Peyer's patch (tissue), 4 donors: ENCODE measurements around the gene SLAMF9. TPM values are rescaled to one million over a fixed set of nuclear protein-coding genes. Genes with fewer than 3 reads are reported as not detected.

Experiments used
- DNase-seq, 3 donors: peaks; one replicate each; pipeline ENCODE4 v3.0.0-alpha.2; 2017 to 2019
- H3K27ac ChIP-seq, 4 donors: fragments of 200-600 bp; sonication (generic); one replicate each; pipeline ENCODE4 v1.5.1; 2016 to 2019
- H3K27me3 ChIP-seq, 2 donors: fragments of 200-600 bp; sonication (generic); one replicate each; pipeline ENCODE4 v1.5.1; 2019
- H3K36me3 ChIP-seq, 3 donors: fragments of 200-600 bp; sonication (generic); one replicate each; pipeline ENCODE4 v1.5.1; 2016 to 2019
- H3K4me1 ChIP-seq, 4 donors: fragments of 200-600 bp; sonication (generic); one replicate each; pipeline ENCODE4 v1.5.1; 2016 to 2019
- H3K4me3 ChIP-seq, 4 donors: fragments of 200-600 bp; sonication (generic); 1 replicate in 3 of 4; 2 replicates in 1 of 4; pipeline ENCODE4 v1.5.1; 2016 to 2019; ENCODE audit warnings: mild to moderate bottlenecking in 1 of 4
- H3K9me3 ChIP-seq, 4 donors: fragments of 200-600 bp; sonication (generic); one replicate each; pipeline ENCODE4 v1.5.1; 2016 to 2019; ENCODE audit warnings: mild to moderate bottlenecking in 1 of 4
- CTCF ChIP-seq, 6 experiments: fragments of 450-650 bp in 4 of 6; fragments of 200-600 bp in 2 of 6; sonication (generic) in 1 of 6; IDR thresholded peaks; one replicate each; pipeline ENCODE4 v1.5.1; 2017 to 2019; ENCODE audit warnings: antibody characterized with exemption in 6 of 6, mild to moderate bottlenecking in 3 of 6, moderate library complexity in 1 of 6
- POLR2A ChIP-seq, 2 donors: fragments of 450-650 bp; IDR thresholded peaks; one replicate each; pipeline ENCODE4 v1.5.1; 2017; ENCODE audit warnings: antibody characterized with exemption in 2 of 2, mild to moderate bottlenecking in 2 of 2, moderate library complexity in 2 of 2
- total RNA-seq, 4 donors: library from RNA; depleted of rRNA; stranded (reverse); fragments of >200 nt; gene quantifications; one replicate each; pipeline ENCODE4 v1.1.0, GENCODE V29; 2016

Gene SLAMF9
- total RNA-seq, 4 donors from 2014 or later, result not detected

GRCh38 chr1:159960721-159961381, 6.8 kb upstream of the SLAMF9 start:
- TF ChIP-seq POLR2A (IDR thresholded peaks at IDR 0.05) (peak in 1 of 2 donors; percentile 58), CTCF (IDR thresholded peaks at IDR 0.05) (no peak)
- Histone ChIP-seq H3K36me3 (no peaks in the 10 kb centered on the region), H3K9me3 (no peaks in the 10 kb centered on the region), H3K4me3 (peak overlapping the region in 2 of 4 donors; percentile 49 to 52), H3K27me3 (no peaks in the 10 kb centered on the region), H3K4me1 (peaks cover 0 to 8% (median 0%) of the 10 kb centered on the region in 4 donors), H3K27ac (peak overlapping the region in 3 of 4 donors; percentile 59 to 88 (median 72))
- DNase-seq, result peak in 2 of 3 donors; percentile 87 to 91

GRCh38 chr1:159959451-159959850, 5.4 kb upstream of the SLAMF9 start:
- no peaks in the 10 kb centered on the region for H3K9me3 ChIP-seq
- H3K36me3 ChIP-seq, result no peaks in the 10 kb centered on the region
- TF ChIP-seq CTCF (IDR thresholded peaks at IDR 0.05) (no peak), POLR2A (IDR thresholded peaks at IDR 0.05) (no peak)
- no peak overlapping the region for H3K27ac ChIP-seq
- no peaks in the 10 kb centered on the region for H3K27me3 ChIP-seq
- H3K4me1 ChIP-seq, result peaks cover 0 to 8% (median 0%) of the 10 kb centered on the region in 4 donors
- DNase-seq, result no peak
- no peak overlapping the region for H3K4me3 ChIP-seq

- H3K9me3 ChIP-seq, result no peaks in the 10 kb centered on the region
- H3K4me3 ChIP-seq, result no peak overlapping the region
- no peaks in the 10 kb centered on the region for H3K36me3 ChIP-seq
- no peak overlapping the region for H3K27ac ChIP-seq
- H3K4me1 ChIP-seq, result peaks cover 0 to 8% (median 0%) of the 10 kb centered on the region in 4 donors
- TF ChIP-seq POLR2A (IDR thresholded peaks at IDR 0.05) (no peak), CTCF (IDR thresholded peaks at IDR 0.05) (no peak)
- no peak for DNase-seq
- H3K27me3 ChIP-seq, result no peaks in the 10 kb centered on the region
These were observed 4.8 kb upstream of the SLAMF9 start for GRCh38 chr1:159958719-159959380.

- TF ChIP-seq POLR2A (IDR thresholded peaks at IDR 0.05) (no peak), CTCF (IDR thresholded peaks at IDR 0.05) (no peak)
- Histone ChIP-seq H3K27me3 (no peaks in the 10 kb centered on the region), H3K4me3 (no peak overlapping the region), H3K36me3 (no peaks in the 10 kb centered on the region), H3K27ac (no peak overlapping the region), H3K4me1 (peaks cover 0 to 8% (median 0%) of the 10 kb centered on the region in 4 donors), H3K9me3 (no peaks in the 10 kb centered on the region)
- DNase-seq, result no peak
These were observed 3.8 kb upstream of the SLAMF9 start for GRCh38 chr1:159957824-159958268.

- no peak for DNase-seq
- H3K27me3 ChIP-seq, result no peaks in the 10 kb centered on the region
- TF ChIP-seq CTCF (IDR thresholded peaks at IDR 0.05), result no peak
- no peak for TF ChIP-seq POLR2A (IDR thresholded peaks at IDR 0.05)
These were observed 1.4 kb upstream of the SLAMF9 start for GRCh38 chr1:159955456-159955855.

More at GRCh38 chr1:159955456-159955855, 1.4 kb upstream of the SLAMF9 start:
- Histone ChIP-seq H3K27ac (no peak overlapping the region), H3K4me3 (no peak overlapping the region), H3K36me3 (no peaks in the 10 kb centered on the region), H3K4me1 (no peaks in the 10 kb centered on the region), H3K9me3 (no peaks in the 10 kb centered on the region)
